Measurements from ENCODE around the gene ADAMTS17.

ADAMTS17 gene

GRCh38 chr15:100310041-100310405 is 31.8 kb downstream of the ADAMTS17 start:
- DNase-seq = no peak

- no peak for DNase-seq
These were observed 32.4 kb downstream of the ADAMTS17 start for GRCh38 chr15:100309109-100310040.

- DNase-seq = no peak
These were observed 33.2 kb downstream of the ADAMTS17 start for GRCh38 chr15:100308608-100309007.

GRCh38 chr15:100308213-100308600 is 33.6 kb downstream of the ADAMTS17 start:
- no peak for DNase-seq

GRCh38 chr15:100307241-100308212 is 34.2 kb downstream of the ADAMTS17 start:
- no peak for DNase-seq

- DNase-seq = no peak
These were observed 35.7 kb downstream of the ADAMTS17 start for GRCh38 chr15:100306098-100306497.

GRCh38 chr15:100301910-100302431 is 39.8 kb downstream of the ADAMTS17 start:
- DNase-seq = no peak

GRCh38 chr15:100298257-100298656 is 43.5 kb downstream of the ADAMTS17 start:
- DNase-seq = no peak

GRCh38 chr15:100297812-100298211 is 44.0 kb downstream of the ADAMTS17 start:
- DNase-seq = no peak

GRCh38 chr15:100295939-100296565 is 45.7 kb downstream of the ADAMTS17 start:
- DNase-seq = no peak

- DNase-seq = no peak
These were observed 49.8 kb downstream of the ADAMTS17 start for GRCh38 chr15:100292010-100292409.

- DNase-seq = no peak
These were observed 50.7 kb downstream of the ADAMTS17 start for GRCh38 chr15:100291106-100291505.

- no peak for DNase-seq
These were observed 56.0 kb downstream of the ADAMTS17 start for GRCh38 chr15:100285641-100286295.

GRCh38 chr15:100284701-100285100 is 57.1 kb downstream of the ADAMTS17 start:
- DNase-seq = no peak

GRCh38 chr15:100284191-100284590 is 57.6 kb downstream of the ADAMTS17 start:
- DNase-seq = no peak

- DNase-seq = no peak
These were observed 60.5 kb downstream of the ADAMTS17 start for GRCh38 chr15:100281096-100281917.

GRCh38 chr15:100279849-100280248 is 61.9 kb downstream of the ADAMTS17 start:
- no peak for DNase-seq

- no peak for DNase-seq
These were observed 62.3 kb downstream of the ADAMTS17 start for GRCh38 chr15:100279446-100279845.

GRCh38 chr15:100278596-100279380 is 63.0 kb downstream of the ADAMTS17 start:
- no peak for DNase-seq
